Measurements from ENCODE around the gene CCDC77.

Gene CCDC77

GRCh38 chr12:482061-482460, 80.6 kb downstream of the CCDC77 start:
- no peak for DNase-seq

DNA sequence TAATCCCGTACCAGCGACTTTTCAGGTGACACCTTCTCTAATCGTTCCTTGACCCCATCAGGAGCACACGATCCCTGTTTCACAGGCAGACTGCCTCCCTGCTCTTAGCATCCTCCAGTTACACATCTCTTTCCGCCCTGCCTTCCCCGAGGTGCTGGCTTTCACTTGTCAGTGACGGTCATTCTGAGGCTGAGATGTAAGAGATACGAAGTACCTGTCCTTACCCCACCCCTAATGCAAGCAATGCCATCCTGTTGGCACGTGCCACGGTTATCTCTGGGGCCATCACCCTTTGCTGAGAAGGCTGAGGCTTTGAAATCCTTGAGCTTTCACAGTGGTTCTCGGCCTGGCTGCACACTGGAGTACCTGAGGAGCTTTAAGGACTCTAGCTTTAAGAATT, 82.7 kb downstream of the CCDC77 start:
- no peak for DNase-seq

- DNase-seq: no peak
These were observed 88.8 kb downstream of the CCDC77 start for GRCh38 chr12:490260-490659.

Measured in eye (tissue), 1 donor.